GM10248 (cell line): ENCODE measurements around the gene PCDH11X.
"Not testable (repeated sequence)": the region's sequence is repeated elsewhere in the genome, so short reads cannot be mapped to it uniquely, and the experiment has no call there.

Source experiments
- CTCF ChIA-PET: fragments of 300-600 bp; sonication (Branson Sonifier 250); formaldehyde crosslinking; extraction: SDS; loops from one replicate; lab custom pipeline; 2021; ENCODE audit warnings: antibody characterized with exemption; lab: Yijun Ruan, JAX
- POLR2A ChIA-PET: fragments of 350-650 bp; sonication (Branson Sonifier 250); formaldehyde crosslinking; extraction: SDS; loops from one replicate; lab custom pipeline; 2020; ENCODE audit warnings: antibody characterized with exemption; lab: Yijun Ruan, JAX
- DNase-seq: peaks from one replicate; pipeline ENCODE4 v3.0.0; 2012; ENCODE audit errors: extremely low spot score

PCDH11X gene

GRCh38 chrX:91779135-91779534 lies at the start of gene PCDH11X:
PCDH11X (plus strand) TSS chrX:91779375; CDS start chrX:91835505, 56,130 bp downstream.
- CTCF ChIA-PET, DNase-seq, POLR2A ChIA-PET: not testable (repeated sequence)

- CTCF ChIA-PET, DNase-seq, POLR2A ChIA-PET: not testable (repeated sequence)
Measured at GRCh38 chrX:91747446-91747845, 31.7 kb upstream of the PCDH11X start.

- CTCF ChIA-PET, DNase-seq, POLR2A ChIA-PET: not testable (repeated sequence)
Measured at GRCh38 chrX:91753022-91753421, 26.2 kb upstream of the PCDH11X start.

GRCh38 chrX:91770619-91771488 lies 8.3 kb upstream of the PCDH11X start:
- CTCF ChIA-PET, DNase-seq, POLR2A ChIA-PET: not testable (repeated sequence)

- CTCF ChIA-PET, POLR2A ChIA-PET, DNase-seq: not testable (repeated sequence)
Measured at GRCh38 chrX:91773943-91774342, 5.2 kb upstream of the PCDH11X start.

GRCh38 chrX:91780008-91780407 lies 833 bp downstream of the PCDH11X start:
- CTCF ChIA-PET, DNase-seq, POLR2A ChIA-PET: not testable (repeated sequence)

GRCh38 chrX:91780698-91781097 lies 1.5 kb downstream of the PCDH11X start:
- CTCF ChIA-PET, POLR2A ChIA-PET, DNase-seq: not testable (repeated sequence)

GRCh38 chrX:91781553-91782298 lies 2.6 kb downstream of the PCDH11X start:
- CTCF ChIA-PET, DNase-seq, POLR2A ChIA-PET: not testable (repeated sequence)

GRCh38 chrX:91782825-91783224 lies 3.6 kb downstream of the PCDH11X start:
- DNase-seq, CTCF ChIA-PET, POLR2A ChIA-PET: not testable (repeated sequence)

- CTCF ChIA-PET = not testable (repeated sequence)
Measured at GRCh38 chrX:91817537-91817936, 38.4 kb downstream of the PCDH11X start.

GRCh38 chrX:91825321-91825720 lies 46.1 kb downstream of the PCDH11X start:
- CTCF ChIA-PET, POLR2A ChIA-PET, DNase-seq: not testable (repeated sequence)

More at GRCh38 chrX:91817537-91817936, 38.4 kb downstream of the PCDH11X start:
- POLR2A ChIA-PET, DNase-seq: not testable (repeated sequence)
